ENCODE results near the gene HMCN1. TPM values are rescaled to one million over a fixed set of nuclear protein-coding genes. Genes with fewer than 3 reads are reported as not detected.

Gene HMCN1
- total and polyA plus RNA-seq, 2 experiments from 2014 or later = 1.6 to 8.7 TPM

DNA sequence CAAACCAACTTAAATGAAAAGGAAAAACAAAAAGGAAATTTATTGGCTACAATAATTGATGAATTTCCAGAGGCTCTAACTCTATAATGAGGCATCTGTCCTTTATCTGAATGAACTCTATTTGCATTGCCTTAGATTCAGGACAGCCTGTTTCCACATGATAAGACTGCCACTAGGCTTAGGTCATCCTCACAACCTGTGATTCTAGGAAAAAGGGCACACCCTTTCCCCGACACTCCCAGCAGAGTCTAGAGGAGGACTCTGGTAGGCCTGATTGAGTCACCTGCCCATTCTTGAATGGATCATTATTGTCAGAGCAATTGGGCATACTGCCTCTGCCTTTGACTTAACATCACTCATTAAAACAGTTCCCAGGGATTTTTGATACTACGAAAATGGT, 378.1 kb downstream of the HMCN1 start:
- no peak overlapping the region for H3K4me3 ChIP-seq
- 0 out of 2 replicates have a peak, but pooled peaks cover 4% of the 10 kb centered on the region for H3K9me2 ChIP-seq (ENCODE audit: insufficient read depth)
- no peak overlapping the region for H2AFZ ChIP-seq
- Mint-ChIP-seq H3K9me3 (no peaks in the 10 kb centered on the region; the same call in 2 of the 3 replicates), H3K27ac (no peak overlapping the region), H3K4me1 (no peaks in the 10 kb centered on the region), H3K27me3 (ENCODE audit: insufficient read depth, low read depth, poor library complexity) (no peaks in the 10 kb centered on the region), H3K4me3 (no peak overlapping the region), H3K36me3 (ENCODE audit: low read depth) (no peaks in the 10 kb centered on the region; the same call in 2 of the 3 replicates)
- no peaks in the 10 kb centered on the region for H3F3A ChIP-seq (replicated peaks; ENCODE audit: low read depth)
- peak; percentile 12 for DNase-seq (ENCODE audit: low spot score)
- no peak for ATAC-seq
- TF ChIP-seq, protein P1, sequence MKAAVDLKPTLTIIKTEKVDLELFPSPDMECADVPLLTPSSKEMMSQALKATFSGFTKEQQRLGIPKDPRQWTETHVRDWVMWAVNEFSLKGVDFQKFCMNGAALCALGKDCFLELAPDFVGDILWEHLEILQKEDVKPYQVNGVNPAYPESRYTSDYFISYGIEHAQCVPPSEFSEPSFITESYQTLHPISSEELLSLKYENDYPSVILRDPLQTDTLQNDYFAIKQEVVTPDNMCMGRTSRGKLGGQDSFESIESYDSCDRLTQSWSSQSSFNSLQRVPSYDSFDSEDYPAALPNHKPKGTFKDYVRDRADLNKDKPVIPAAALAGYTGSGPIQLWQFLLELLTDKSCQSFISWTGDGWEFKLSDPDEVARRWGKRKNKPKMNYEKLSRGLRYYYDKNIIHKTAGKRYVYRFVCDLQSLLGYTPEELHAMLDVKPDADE (IDR thresholded peaks at IDR 0.05) = no peak
- TF ChIP-seq EZH2phosphoT487 (IDR thresholded peaks at IDR 0.05; ENCODE audit: unreplicated experiment) = no peak
- TF ChIP-seq, protein P2, sequence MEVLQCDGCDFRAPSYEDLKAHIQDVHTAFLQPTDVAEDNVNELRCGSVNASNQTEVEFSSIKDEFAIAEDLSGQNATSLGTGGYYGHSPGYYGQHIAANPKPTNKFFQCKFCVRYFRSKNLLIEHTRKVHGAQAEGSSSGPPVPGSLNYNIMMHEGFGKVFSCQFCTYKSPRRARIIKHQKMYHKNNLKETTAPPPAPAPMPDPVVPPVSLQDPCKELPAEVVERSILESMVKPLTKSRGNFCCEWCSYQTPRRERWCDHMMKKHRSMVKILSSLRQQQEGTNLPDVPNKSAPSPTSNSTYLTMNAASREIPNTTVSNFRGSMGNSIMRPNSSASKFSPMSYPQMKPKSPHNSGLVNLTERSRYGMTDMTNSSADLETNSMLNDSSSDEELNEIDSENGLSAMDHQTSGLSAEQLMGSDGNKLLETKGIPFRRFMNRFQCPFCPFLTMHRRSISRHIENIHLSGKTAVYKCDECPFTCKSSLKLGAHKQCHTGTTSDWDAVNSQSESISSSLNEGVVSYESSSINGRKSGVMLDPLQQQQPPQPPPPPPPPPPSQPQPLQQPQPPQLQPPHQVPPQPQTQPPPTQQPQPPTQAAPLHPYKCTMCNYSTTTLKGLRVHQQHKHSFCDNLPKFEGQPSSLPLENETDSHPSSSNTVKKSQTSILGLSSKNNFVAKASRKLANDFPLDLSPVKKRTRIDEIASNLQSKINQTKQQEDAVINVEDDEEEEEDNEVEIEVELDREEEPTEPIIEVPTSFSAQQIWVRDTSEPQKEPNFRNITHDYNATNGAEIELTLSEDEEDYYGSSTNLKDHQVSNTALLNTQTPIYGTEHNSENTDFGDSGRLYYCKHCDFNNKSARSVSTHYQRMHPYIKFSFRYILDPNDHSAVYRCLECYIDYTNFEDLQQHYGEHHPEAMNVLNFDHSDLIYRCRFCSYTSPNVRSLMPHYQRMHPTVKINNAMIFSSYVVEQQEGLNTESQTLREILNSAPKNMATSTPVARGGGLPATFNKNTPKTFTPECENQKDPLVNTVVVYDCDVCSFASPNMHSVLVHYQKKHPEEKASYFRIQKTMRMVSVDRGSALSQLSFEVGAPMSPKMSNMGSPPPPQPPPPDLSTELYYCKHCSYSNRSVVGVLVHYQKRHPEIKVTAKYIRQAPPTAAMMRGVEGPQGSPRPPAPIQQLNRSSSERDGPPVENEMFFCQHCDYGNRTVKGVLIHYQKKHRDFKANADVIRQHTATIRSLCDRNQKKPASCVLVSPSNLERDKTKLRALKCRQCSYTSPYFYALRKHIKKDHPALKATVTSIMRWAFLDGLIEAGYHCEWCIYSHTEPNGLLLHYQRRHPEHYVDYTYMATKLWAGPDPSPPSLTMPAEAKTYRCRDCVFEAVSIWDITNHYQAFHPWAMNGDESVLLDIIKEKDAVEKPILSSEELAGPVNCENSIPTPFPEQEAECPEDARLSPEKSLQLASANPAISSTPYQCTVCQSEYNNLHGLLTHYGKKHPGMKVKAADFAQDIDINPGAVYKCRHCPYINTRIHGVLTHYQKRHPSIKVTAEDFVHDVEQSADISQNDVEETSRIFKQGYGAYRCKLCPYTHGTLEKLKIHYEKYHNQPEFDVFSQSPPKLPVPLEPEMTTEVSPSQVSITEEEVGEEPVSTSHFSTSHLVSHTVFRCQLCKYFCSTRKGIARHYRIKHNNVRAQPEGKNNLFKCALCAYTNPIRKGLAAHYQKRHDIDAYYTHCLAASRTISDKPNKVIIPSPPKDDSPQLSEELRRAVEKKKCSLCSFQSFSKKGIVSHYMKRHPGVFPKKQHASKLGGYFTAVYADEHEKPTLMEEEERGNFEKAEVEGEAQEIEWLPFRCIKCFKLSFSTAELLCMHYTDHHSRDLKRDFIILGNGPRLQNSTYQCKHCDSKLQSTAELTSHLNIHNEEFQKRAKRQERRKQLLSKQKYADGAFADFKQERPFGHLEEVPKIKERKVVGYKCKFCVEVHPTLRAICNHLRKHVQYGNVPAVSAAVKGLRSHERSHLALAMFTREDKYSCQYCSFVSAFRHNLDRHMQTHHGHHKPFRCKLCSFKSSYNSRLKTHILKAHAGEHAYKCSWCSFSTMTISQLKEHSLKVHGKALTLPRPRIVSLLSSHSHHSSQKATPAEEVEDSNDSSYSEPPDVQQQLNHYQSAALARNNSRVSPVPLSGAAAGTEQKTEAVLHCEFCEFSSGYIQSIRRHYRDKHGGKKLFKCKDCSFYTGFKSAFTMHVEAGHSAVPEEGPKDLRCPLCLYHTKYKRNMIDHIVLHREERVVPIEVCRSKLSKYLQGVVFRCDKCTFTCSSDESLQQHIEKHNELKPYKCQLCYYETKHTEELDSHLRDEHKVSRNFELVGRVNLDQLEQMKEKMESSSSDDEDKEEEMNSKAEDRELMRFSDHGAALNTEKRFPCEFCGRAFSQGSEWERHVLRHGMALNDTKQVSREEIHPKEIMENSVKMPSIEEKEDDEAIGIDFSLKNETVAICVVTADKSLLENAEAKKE (CRISPR knock-in tag; IDR thresholded peaks at IDR 0.05) = no peak
- no peak for TF ChIP-seq NANOG (IDR thresholded peaks at IDR 0.05; ENCODE audit: borderline replicate concordance)
- no peak for TF ChIP-seq STAT1 (IDR thresholded peaks at IDR 0.05; ENCODE audit: unreplicated experiment)
- TF ChIP-seq ZNF114 (CRISPR knock-in tag; IDR thresholded peaks at IDR 0.05) = no peak
- TF ChIP-seq EZH2 (IDR thresholded peaks at IDR 0.05; ENCODE audit: low read depth, unreplicated experiment) = no peak
- TF ChIP-seq ZNF331 (CRISPR knock-in tag; IDR thresholded peaks at IDR 0.05; ENCODE audit: low read depth) = no peak
- TF ChIP-seq, protein P3, sequence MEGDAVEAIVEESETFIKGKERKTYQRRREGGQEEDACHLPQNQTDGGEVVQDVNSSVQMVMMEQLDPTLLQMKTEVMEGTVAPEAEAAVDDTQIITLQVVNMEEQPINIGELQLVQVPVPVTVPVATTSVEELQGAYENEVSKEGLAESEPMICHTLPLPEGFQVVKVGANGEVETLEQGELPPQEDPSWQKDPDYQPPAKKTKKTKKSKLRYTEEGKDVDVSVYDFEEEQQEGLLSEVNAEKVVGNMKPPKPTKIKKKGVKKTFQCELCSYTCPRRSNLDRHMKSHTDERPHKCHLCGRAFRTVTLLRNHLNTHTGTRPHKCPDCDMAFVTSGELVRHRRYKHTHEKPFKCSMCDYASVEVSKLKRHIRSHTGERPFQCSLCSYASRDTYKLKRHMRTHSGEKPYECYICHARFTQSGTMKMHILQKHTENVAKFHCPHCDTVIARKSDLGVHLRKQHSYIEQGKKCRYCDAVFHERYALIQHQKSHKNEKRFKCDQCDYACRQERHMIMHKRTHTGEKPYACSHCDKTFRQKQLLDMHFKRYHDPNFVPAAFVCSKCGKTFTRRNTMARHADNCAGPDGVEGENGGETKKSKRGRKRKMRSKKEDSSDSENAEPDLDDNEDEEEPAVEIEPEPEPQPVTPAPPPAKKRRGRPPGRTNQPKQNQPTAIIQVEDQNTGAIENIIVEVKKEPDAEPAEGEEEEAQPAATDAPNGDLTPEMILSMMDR (conservative IDR thresholded peaks at IDR 0.05; ENCODE audit: low read depth in 2 of 2) = no peak
- TF ChIP-seq CREB1 (CRISPR knock-in tag; IDR thresholded peaks at IDR 0.05; ENCODE audit: low read depth) = no peak
- TF ChIP-seq POLR2AphosphoS5 (IDR thresholded peaks at IDR 0.05; ENCODE audit: low read depth) = no peak
- TF ChIP-seq JUNB (IDR thresholded peaks at IDR 0.05; ENCODE audit: unreplicated experiment) = no peak
- TF ChIP-seq, protein P4, sequence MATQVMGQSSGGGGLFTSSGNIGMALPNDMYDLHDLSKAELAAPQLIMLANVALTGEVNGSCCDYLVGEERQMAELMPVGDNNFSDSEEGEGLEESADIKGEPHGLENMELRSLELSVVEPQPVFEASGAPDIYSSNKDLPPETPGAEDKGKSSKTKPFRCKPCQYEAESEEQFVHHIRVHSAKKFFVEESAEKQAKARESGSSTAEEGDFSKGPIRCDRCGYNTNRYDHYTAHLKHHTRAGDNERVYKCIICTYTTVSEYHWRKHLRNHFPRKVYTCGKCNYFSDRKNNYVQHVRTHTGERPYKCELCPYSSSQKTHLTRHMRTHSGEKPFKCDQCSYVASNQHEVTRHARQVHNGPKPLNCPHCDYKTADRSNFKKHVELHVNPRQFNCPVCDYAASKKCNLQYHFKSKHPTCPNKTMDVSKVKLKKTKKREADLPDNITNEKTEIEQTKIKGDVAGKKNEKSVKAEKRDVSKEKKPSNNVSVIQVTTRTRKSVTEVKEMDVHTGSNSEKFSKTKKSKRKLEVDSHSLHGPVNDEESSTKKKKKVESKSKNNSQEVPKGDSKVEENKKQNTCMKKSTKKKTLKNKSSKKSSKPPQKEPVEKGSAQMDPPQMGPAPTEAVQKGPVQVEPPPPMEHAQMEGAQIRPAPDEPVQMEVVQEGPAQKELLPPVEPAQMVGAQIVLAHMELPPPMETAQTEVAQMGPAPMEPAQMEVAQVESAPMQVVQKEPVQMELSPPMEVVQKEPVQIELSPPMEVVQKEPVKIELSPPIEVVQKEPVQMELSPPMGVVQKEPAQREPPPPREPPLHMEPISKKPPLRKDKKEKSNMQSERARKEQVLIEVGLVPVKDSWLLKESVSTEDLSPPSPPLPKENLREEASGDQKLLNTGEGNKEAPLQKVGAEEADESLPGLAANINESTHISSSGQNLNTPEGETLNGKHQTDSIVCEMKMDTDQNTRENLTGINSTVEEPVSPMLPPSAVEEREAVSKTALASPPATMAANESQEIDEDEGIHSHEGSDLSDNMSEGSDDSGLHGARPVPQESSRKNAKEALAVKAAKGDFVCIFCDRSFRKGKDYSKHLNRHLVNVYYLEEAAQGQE (IDR thresholded peaks at IDR 0.05; ENCODE audit: unreplicated experiment) = no peak
- no peaks in the 10 kb centered on the region for H4K20me1 ChIP-seq (replicated peaks; ENCODE audit: insufficient read depth)
- no peaks in the 10 kb centered on the region for H3K36me3 ChIP-seq (ENCODE audit: insufficient read depth)
- H3K4me2 ChIP-seq = no peak overlapping the region
- no peak overlapping the region for H3K27ac ChIP-seq (ENCODE audit: low read depth)
- H3K4me1 ChIP-seq (ENCODE audit: insufficient read depth) = no peaks in the 10 kb centered on the region
- H3K79me2 ChIP-seq (replicated peaks; ENCODE audit: insufficient read depth) = no peaks in the 10 kb centered on the region
- H3K27me3 ChIP-seq (ENCODE audit: insufficient read depth) = no peaks in the 10 kb centered on the region
